OCI-LY7 (cell line): ENCODE results near the gene CLSTN2. TPM values are rescaled to one million over a fixed set of nuclear protein-coding genes. Genes with fewer than 3 reads are reported as not detected.

Source experiments
- BruUV-seq: library from RNA; stranded (reverse); fragments of 400-500 nt; replicated peaks from 2 replicates; lab custom pipeline; 2021; lab: Mats Ljungman, UMichigan
- CTCF ChIA-PET: fragments of 300-600 bp; sonication (Branson Sonifier 250); formaldehyde crosslinking; loops from one replicate; lab custom pipeline; 2022; ENCODE audit warnings: antibody characterized with exemption; ENCODE audit not compliant: unreplicated experiment; lab: Charles Lee
- POLR2A ChIA-PET: fragments of 300-600 bp; sonication (Branson Sonifier 250); formaldehyde crosslinking; loops from one replicate; lab custom pipeline; 2022; ENCODE audit warnings: antibody characterized with exemption; lab: Charles Lee
- DNase-seq: peaks from one replicate; pipeline ENCODE4 v3.0.0-alpha.2; 2015; ENCODE audit warnings: low spot score
- H2AFZ ChIP-seq: fragments of 200-600 bp; sonication (generic), shearing (Covaris generic); 2 replicates; pipeline ENCODE4 v1.6.1; 2014; ENCODE audit warnings: mild to moderate bottlenecking, antibody characterized with exemption, low read length, moderate library complexity
- H3K27ac ChIP-seq: fragments of 200-600 bp; sonication (generic); 2 replicates; pipeline ENCODE4 v1.5.1; 2014; ENCODE audit warnings: mixed run types, low read depth, mild to moderate bottlenecking, moderate library complexity, low read length, inconsistent platforms; ENCODE audit not compliant: poor library complexity, severe bottlenecking
- H3K36me3 ChIP-seq: fragments of 200-600 bp; sonication (generic); 2 replicates; pipeline ENCODE4 v1.6.1; 2014; ENCODE audit warnings: mild to moderate bottlenecking, antibody characterized with exemption, low read length, moderate library complexity, mixed read lengths; ENCODE audit not compliant: insufficient read depth
- H3K4me1 ChIP-seq: fragments of 200-600 bp; sonication (generic); 2 replicates; pipeline ENCODE4 v1.5.1; 2014; ENCODE audit warnings: mild to moderate bottlenecking, low read length; ENCODE audit not compliant: insufficient read depth, poor library complexity, severe bottlenecking
- H3K4me2 ChIP-seq: fragments of 200-600 bp; sonication (generic); 2 replicates; pipeline ENCODE4 v1.6.1; 2014; ENCODE audit warnings: mild to moderate bottlenecking, low read length
- H3K4me3 ChIP-seq: fragments of 200-600 bp; sonication (generic); 2 replicates; pipeline ENCODE4 v1.5.1; 2014; ENCODE audit warnings: mild to moderate bottlenecking, low read depth, low read length; ENCODE audit not compliant: poor library complexity, severe bottlenecking
- H3K79me2 ChIP-seq: fragments of 200-600 bp; sonication (generic); 2 replicates; pipeline ENCODE4 v1.6.1; 2016; ENCODE audit warnings: low read depth, mild to moderate bottlenecking, low read length, moderate library complexity, mixed read lengths; ENCODE audit not compliant: insufficient read depth
- H3K9me2 ChIP-seq: fragments of 200-600 bp; sonication (generic); 2 replicates; pipeline ENCODE4 v1.6.1; 2016; ENCODE audit warnings: mild to moderate bottlenecking, low read length, mixed read lengths; ENCODE audit not compliant: insufficient read depth
- H3K9me3 ChIP-seq: fragments of 200-600 bp; sonication (generic); 2 replicates; pipeline ENCODE4 v1.6.1; 2014; ENCODE audit warnings: mild to moderate bottlenecking, mixed run types, low read length, mixed read lengths
- H4K20me1 ChIP-seq: fragments of 200-600 bp; sonication (generic); 2 replicates; pipeline ENCODE4 v1.6.1; 2014; ENCODE audit warnings: mild to moderate bottlenecking, antibody characterized with exemption, low read length, moderate library complexity, mixed read lengths; ENCODE audit not compliant: insufficient read depth
- EZH2phosphoT487 ChIP-seq: fragments of 200-600 bp; sonication (generic); IDR thresholded peaks from 2 replicates; pipeline ENCODE4 v1.6.1; 2018; ENCODE audit warnings: low read depth, borderline replicate concordance, mild to moderate bottlenecking, mixed run types, antibody characterized with exemption, low read length, moderate library complexity, mixed read lengths
- intact Hi-C: fragments of 100-400 bp; cut with micrococcal nuclease; formaldehyde crosslinking; loops from one replicate; pipeline ENCODE4 v1.10.0; 2022; ENCODE audit not compliant: unreplicated experiment
- total RNA-seq, 2 experiments: library from RNA; depleted of rRNA in 1 of 2; stranded (reverse); fragments of >200 nt in 1 of 2; shearing (Covaris generic) in 1 of 2; gene quantifications; 2 replicates each; pipeline ENCODE4 v1.2.3, GENCODE V29; 2014 to 2022
- TF ChIP-seq, protein P1 (sequence below): fragments of 200-600 bp; sonication (generic); conservative IDR thresholded peaks from 2 replicates; pipeline ENCODE4 v1.5.1; 2014; ENCODE audit warnings: mild to moderate bottlenecking, antibody characterized with exemption, low read length, moderate library complexity, mixed read lengths

Gene CLSTN2
- total RNA-seq, 2 experiments from 2014 or later: not detected

DNA sequence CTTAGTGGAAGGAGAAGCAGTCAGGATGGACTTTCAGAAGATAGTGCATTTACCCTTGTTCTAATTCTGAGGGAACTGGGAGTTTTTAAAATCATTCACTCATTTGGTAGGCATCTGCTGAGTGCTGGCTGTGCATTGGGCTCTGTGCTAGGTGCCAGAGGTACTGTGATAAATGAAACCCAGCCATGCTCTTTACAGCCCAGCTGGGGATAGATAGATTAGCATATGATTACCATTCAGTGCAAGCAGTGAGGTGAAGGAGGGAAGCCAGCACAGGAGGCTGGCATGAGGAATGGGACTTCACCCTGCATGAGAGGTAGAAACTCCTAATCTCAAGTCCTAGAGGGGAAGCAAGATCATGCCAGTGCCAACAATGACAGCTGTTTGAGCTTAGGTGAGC lies 381.0 kb downstream of the CLSTN2 start:
- Histone ChIP-seq H3K79me2 (no peaks in the 10 kb centered on the region), H3K4me2 (no peak overlapping the region), H3K27ac (no peak overlapping the region), H2AFZ (no peak overlapping the region), H3K9me3 (no peaks in the 10 kb centered on the region), H3K9me2 (no peaks in the 10 kb centered on the region), H3K4me3 (no peak overlapping the region), H4K20me1 (no peaks in the 10 kb centered on the region), H3K36me3 (no peaks in the 10 kb centered on the region), H3K4me1 (no peaks in the 10 kb centered on the region)
- DNase-seq: no peak
- intact Hi-C loops: no loop called here
- TF ChIP-seq EZH2phosphoT487: no peak
- TF ChIP-seq, protein P1, sequence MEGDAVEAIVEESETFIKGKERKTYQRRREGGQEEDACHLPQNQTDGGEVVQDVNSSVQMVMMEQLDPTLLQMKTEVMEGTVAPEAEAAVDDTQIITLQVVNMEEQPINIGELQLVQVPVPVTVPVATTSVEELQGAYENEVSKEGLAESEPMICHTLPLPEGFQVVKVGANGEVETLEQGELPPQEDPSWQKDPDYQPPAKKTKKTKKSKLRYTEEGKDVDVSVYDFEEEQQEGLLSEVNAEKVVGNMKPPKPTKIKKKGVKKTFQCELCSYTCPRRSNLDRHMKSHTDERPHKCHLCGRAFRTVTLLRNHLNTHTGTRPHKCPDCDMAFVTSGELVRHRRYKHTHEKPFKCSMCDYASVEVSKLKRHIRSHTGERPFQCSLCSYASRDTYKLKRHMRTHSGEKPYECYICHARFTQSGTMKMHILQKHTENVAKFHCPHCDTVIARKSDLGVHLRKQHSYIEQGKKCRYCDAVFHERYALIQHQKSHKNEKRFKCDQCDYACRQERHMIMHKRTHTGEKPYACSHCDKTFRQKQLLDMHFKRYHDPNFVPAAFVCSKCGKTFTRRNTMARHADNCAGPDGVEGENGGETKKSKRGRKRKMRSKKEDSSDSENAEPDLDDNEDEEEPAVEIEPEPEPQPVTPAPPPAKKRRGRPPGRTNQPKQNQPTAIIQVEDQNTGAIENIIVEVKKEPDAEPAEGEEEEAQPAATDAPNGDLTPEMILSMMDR: no peak
- BruUV-seq: no TSS peak
- ChIA-PET CTCF (no interaction called here), POLR2A (no interaction called here)

DNA sequence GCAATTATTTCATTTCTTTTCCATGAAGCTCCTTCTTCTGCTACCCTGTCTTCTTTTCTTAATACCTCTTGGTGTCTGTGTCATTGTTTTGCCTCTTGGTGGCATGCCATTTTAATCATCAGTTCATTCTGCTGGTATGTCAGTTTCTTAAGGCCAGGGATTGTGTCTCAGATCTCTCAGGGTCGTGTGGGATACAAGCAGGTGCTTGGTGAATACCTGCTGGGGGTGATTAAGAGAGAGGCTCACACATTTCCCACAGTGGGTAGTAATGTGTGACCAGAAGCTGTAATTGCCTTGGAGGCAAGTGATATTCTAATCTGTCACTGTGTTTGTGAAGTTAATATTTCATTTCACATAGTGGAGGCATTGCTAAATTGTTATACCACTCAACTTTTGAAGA lies 381.5 kb downstream of the CLSTN2 start:
- no peaks in the 10 kb centered on the region for H3K9me2 ChIP-seq
- POLR2A ChIA-PET: interaction anchor here (0.6 kb wide), 1 partner anchor 126 kb away, joined by 4 read pairs; no protein-coding TSS in a partner anchor
- CTCF ChIA-PET: no interaction called here

GRCh38 chr3:140316868-140317400 lies 381.9 kb downstream of the CLSTN2 start:
- POLR2A ChIA-PET: interaction anchor here (0.6 kb wide), 1 partner anchor 127 kb away, joined by 4 read pairs; no protein-coding TSS in a partner anchor
- intact Hi-C loops: no loop called here
- H4K20me1 ChIP-seq: no peaks in the 10 kb centered on the region

More for the DNA sequence above, 381.5 kb downstream of the CLSTN2 start:
- TF ChIP-seq, protein P1: no peak
- no peak for TF ChIP-seq EZH2phosphoT487
- H4K20me1 ChIP-seq: no peaks in the 10 kb centered on the region
- no peak overlapping the region for H3K4me2 ChIP-seq
- no peaks in the 10 kb centered on the region for H3K79me2 ChIP-seq
- no TSS peak for BruUV-seq
- DNase-seq: no peak
- H3K9me3 ChIP-seq: no peaks in the 10 kb centered on the region
- no peak overlapping the region for H3K4me3 ChIP-seq
- H3K36me3 ChIP-seq: no peaks in the 10 kb centered on the region
- intact Hi-C loops: no loop called here
- H3K4me1 ChIP-seq: no peaks in the 10 kb centered on the region
- H3K27ac ChIP-seq: no peak overlapping the region
- no peak overlapping the region for H2AFZ ChIP-seq

More at GRCh38 chr3:140316868-140317400, 381.9 kb downstream of the CLSTN2 start:
- Histone ChIP-seq H3K4me1 (no peaks in the 10 kb centered on the region), H3K4me2 (no peak overlapping the region), H3K4me3 (no peak overlapping the region), H2AFZ (no peak overlapping the region), H3K79me2 (no peaks in the 10 kb centered on the region), H3K27ac (no peak overlapping the region), H3K9me2 (no peaks in the 10 kb centered on the region), H3K9me3 (no peaks in the 10 kb centered on the region), H3K36me3 (no peaks in the 10 kb centered on the region)
- TF ChIP-seq EZH2phosphoT487: no peak
- no TSS peak for BruUV-seq
- no peak for DNase-seq
- CTCF ChIA-PET: no interaction called here
